Sigmoid colon (tissue), 7 donors: ENCODE data around the gene NOXRED1. TPM values are rescaled to one million over a fixed set of nuclear protein-coding genes. Genes with fewer than 3 reads are reported as not detected.

ENCODE experiments used
- DNase-seq: peaks from one replicate; pipeline ENCODE4 v3.0.0-alpha.2; 2019
- H3K27ac ChIP-seq, 4 donors: fragments of 200-600 bp; sonication (generic); one replicate each; pipeline ENCODE4 v1.5.1; 2016 to 2019; ENCODE audit warnings: mild to moderate bottlenecking in 1 of 4
- H3K27me3 ChIP-seq, 3 donors: fragments of 200-600 bp; sonication (generic); one replicate each; pipeline ENCODE4 v1.5.1; 2019; ENCODE audit warnings: mild to moderate bottlenecking in 1 of 3
- H3K36me3 ChIP-seq, 4 donors: fragments of 200-600 bp; sonication (generic); one replicate each; pipeline ENCODE4 v1.5.1; 2016 to 2019
- H3K4me1 ChIP-seq, 4 donors: fragments of 200-600 bp; sonication (generic); one replicate each; pipeline ENCODE4 v1.5.1; 2017 to 2019
- H3K4me3 ChIP-seq, 4 donors: fragments of 200-600 bp; sonication (generic); one replicate each; pipeline ENCODE4 v1.5.1; 2017 to 2019; ENCODE audit warnings: mild to moderate bottlenecking in 2 of 4, moderate library complexity in 1 of 4
- H3K9me3 ChIP-seq, 4 donors: fragments of 200-600 bp in 3 of 4; sonication (generic) in 3 of 4; one replicate each; pipeline versions ENCODE4 v1.5.1 to v1.6.1; 2013 to 2019
- EP300 ChIP-seq, 4 donors: sonication (generic); formaldehyde crosslinking; IDR thresholded peaks; one replicate each; pipeline ENCODE4 v1.6.1; 2017; ENCODE audit warnings: antibody characterized with exemption in 4 of 4
- POLR2A ChIP-seq, 2 donors: fragments of 450-650 bp; IDR thresholded peaks; one replicate each; pipeline ENCODE4 v1.6.1; 2016; ENCODE audit warnings: antibody characterized with exemption in 2 of 2, mild to moderate bottlenecking in 2 of 2, moderate library complexity in 2 of 2
- POLR2AphosphoS5 ChIP-seq, 4 donors: sonication (generic); formaldehyde crosslinking; IDR thresholded peaks; one replicate each; pipeline ENCODE4 v1.6.1; 2017; ENCODE audit warnings: antibody characterized with exemption in 4 of 4
- WGBS, 2 donors: extraction: QIAGEN DNeasy Blood & Tissue Kit; methylation state at CpG; one replicate each; pipeline ENCODE4 v1.1.7; 2013; 5-methylcytosine and 5-hydroxymethylcytosine counted together
- intact Hi-C: fragments of 100-400 bp; cut with DNase I; formaldehyde crosslinking; loops from one replicate; pipeline ENCODE4 v1.15.1; 2023
- polyA plus RNA-seq, 3 donors: library from polyadenylated mRNA; stranded (reverse); fragments of 200-250 nt; gene quantifications; one replicate each; pipeline ENCODE4 v1.2.3, GENCODE V29; 2013
- total RNA-seq, 4 donors: library from RNA; depleted of rRNA; stranded (reverse); fragments of >200 nt; gene quantifications; one replicate each; pipeline ENCODE4 v1.1.0, GENCODE V29; 2016
- TF ChIP-seq, protein P1 (sequence below), 4 experiments: fragments of 450-650 bp in 3 of 4; fragments of 200-600 bp in 1 of 4; IDR thresholded peaks; one replicate each; pipeline ENCODE4 v1.5.1; 2016 to 2019; ENCODE audit warnings: antibody characterized with exemption in 4 of 4, mild to moderate bottlenecking in 3 of 4, moderate library complexity in 2 of 4
- donor health status: healthy with polysubstance abuse.
- donor health status: Bipolar disorder and iron deficiency.
- donor health status: healthy.

Gene NOXRED1
- total and polyA plus RNA-seq, 7 donors = 0.19 to 4.7 (median 0.82) TPM; not detected in 4

DNA sequence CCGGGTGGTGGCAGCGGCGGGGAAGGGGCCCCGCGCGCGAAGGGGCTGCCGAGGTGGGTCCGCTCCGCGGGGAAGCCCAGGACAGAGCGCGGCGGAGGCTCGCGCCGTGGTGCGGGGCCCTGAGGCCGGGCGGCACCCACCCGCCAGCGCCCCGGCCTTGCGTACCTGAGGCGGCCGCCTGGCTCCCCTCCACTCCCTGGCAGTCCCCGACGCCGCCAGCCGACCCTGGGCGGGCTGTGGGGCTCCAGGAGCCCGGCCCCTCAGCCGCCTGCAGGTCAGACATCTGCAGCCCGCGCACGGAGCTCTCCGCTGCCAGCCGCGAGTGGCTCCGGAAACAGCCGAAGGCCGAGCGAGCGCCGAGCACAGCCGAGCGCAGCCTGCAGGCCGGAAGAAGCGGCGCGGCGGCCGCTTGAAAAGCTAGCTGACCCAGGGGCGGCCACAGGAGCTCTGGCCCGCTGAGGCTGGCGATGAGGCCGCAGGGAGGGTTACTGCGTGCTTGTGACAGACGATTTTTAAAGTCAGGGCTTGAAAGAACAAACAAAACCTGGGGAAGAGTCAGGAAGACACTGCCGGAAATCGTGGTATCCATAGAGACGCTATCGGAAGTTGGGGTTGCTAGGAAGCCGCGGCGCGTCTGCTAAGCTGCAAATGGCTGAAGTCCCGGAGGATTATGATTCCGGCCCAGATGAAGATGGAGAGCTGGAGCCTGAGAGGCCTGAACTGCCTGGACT, 46.4 kb downstream of the NOXRED1 start, which contains the start of the genes SAMD15 and TMED8:
Gene SAMD15, plus strand, starts transcription at position 609 of the 731 bp plus-strand sequence. Its CDS starts 40 bp downstream, at position 649.
Gene TMED8, minus strand, starts transcription at position 324 of the 731 bp plus-strand sequence. Its CDS starts 41 bp downstream, at position 283.
- H3K4me3 ChIP-seq = peak within 1 kb of the TSS; percentile 67 to 94 (median 80)
- peak; percentile 85 for DNase-seq
- TF ChIP-seq POLR2AphosphoS5 (IDR thresholded peaks at IDR 0.05) (peak in 3 of 4 donors; percentile 15 to 54 (median 52)), POLR2A (IDR thresholded peaks at IDR 0.05) (no peak), EP300 (IDR thresholded peaks at IDR 0.05) (peak in 1 of 4 donors; percentile 9)
- TF ChIP-seq, protein P1, sequence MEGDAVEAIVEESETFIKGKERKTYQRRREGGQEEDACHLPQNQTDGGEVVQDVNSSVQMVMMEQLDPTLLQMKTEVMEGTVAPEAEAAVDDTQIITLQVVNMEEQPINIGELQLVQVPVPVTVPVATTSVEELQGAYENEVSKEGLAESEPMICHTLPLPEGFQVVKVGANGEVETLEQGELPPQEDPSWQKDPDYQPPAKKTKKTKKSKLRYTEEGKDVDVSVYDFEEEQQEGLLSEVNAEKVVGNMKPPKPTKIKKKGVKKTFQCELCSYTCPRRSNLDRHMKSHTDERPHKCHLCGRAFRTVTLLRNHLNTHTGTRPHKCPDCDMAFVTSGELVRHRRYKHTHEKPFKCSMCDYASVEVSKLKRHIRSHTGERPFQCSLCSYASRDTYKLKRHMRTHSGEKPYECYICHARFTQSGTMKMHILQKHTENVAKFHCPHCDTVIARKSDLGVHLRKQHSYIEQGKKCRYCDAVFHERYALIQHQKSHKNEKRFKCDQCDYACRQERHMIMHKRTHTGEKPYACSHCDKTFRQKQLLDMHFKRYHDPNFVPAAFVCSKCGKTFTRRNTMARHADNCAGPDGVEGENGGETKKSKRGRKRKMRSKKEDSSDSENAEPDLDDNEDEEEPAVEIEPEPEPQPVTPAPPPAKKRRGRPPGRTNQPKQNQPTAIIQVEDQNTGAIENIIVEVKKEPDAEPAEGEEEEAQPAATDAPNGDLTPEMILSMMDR (IDR thresholded peaks at IDR 0.05) = peak in 3 of 4 experiments; percentile 15 to 32 (median 22)
- H3K27me3 ChIP-seq = no peaks in the 10 kb centered on the region
- H3K4me1 ChIP-seq = peaks cover 0 to 25% (median 17%) of the 10 kb centered on the region in 4 donors
- no peaks in the 10 kb centered on the region for H3K9me3 ChIP-seq
- intact Hi-C loops = loop anchor here (2.0 kb wide), 2 partner anchors 56 to 82 kb away; partner anchors contain the start of genes AHSA1, GSTZ1 and POMT2
- no peaks in the 10 kb centered on the region for H3K36me3 ChIP-seq
- H3K27ac ChIP-seq = peak within 1 kb of the TSS; percentile 75 to 89 (median 84)
- 0 to 1% methylated on average over 69 of the region's 69 CpGs for whole genome bisulfite sequencing, 2 donors

DNA sequence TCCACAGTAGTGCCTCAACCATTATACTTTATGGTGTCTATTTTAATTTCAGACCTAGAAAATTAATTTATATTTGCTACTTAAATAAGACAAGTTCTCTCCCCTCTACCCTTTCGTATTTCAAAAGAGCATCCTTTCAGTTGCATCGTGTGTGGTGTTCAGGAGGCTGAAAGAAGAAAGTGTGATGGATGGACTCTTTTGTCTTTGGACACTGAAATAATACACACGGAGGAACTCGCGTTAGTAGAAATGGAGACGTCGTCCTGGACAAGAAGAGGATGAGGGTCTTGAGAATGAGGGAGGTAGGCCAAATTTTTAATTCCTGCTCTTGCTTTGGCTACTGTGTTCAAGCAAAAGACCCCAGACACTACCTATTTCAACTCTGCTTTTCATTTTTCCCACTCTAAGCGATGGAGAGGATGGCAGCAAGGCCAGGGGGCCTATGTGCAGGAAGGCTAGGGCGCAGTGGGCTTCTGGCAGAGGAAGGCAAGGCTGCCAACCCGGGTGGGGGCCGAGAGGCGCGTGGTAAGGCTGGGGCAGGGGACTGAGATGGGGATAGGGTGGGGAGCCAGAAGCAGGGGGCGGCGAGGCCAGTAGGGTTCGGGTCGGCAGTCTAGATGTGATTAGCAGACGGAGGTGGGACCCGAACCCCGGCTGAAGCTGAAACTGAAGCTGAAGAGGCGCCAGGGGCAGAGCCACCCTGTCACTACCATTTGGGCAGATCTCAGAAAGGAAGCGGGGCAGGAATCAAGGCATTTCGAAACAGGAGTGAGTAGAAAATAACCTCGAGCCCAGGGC, 47.2 kb downstream of the NOXRED1 start:
- TF ChIP-seq EP300 (IDR thresholded peaks at IDR 0.05) = no peak
- TF ChIP-seq, protein P1 (IDR thresholded peaks at IDR 0.05) = no peak
- H3K27ac ChIP-seq = peak overlapping the region; percentile 75 to 89 (median 84)
- H3K36me3 ChIP-seq = no peaks in the 10 kb centered on the region
- no peak for DNase-seq
- peak overlapping the region; percentile 67 to 94 (median 80) for H3K4me3 ChIP-seq
- H3K27me3 ChIP-seq = no peaks in the 10 kb centered on the region
- intact Hi-C loops = loop anchor here (2.0 kb wide), 2 partner anchors 55 to 83 kb away; partner anchors contain the start of genes AHSA1, GSTZ1 and POMT2
- peaks cover 0 to 25% (median 17%) of the 10 kb centered on the region in 4 donors for H3K4me1 ChIP-seq
- WGBS, 2 donors = 16 to 17% methylated on average over 24 of the region's 24 CpGs
- no peaks in the 10 kb centered on the region for H3K9me3 ChIP-seq

DNA sequence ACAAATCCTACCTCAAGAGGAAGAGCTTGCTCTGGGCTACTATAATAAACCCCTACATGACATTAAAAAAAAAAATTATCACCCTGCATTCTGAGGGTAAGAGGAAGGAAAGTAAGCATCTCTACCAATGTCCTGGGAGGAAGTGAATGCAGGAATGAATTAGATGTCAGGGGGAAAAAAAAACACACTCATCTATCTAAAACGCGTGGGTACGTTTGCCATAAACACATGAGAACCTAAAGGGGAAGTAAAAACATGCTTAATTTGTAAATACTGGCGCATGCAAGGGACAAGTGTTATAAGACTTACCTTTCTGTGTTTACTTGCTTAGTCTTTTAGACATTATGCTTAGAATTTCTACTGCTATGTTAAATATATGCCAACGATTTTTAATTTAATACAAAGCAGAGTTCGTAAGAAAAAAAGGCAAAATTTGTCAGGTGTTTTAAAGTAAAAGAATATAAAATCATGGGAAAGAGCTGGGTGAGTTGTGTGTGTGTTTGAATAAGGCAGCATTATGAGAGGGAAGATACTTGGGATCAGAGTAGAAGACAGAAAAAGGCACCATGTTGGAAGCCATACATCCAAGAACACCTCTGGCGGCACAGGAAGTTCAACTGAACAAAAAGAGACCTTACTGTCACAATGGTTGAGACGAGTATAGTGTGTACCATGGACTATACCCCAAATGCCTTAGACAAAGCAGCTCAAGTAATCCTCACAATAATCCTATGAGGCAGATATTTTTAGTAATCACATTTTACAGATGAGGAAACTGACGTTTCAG, 48.0 kb downstream of the NOXRED1 start:
- Histone ChIP-seq H3K4me1 (peaks cover 0 to 25% (median 17%) of the 10 kb centered on the region in 4 donors), H3K27me3 (no peaks in the 10 kb centered on the region), H3K27ac (no peak overlapping the region), H3K4me3 (peak overlapping the region in 1 of 4 donors; percentile 92), H3K36me3 (no peaks in the 10 kb centered on the region), H3K9me3 (no peaks in the 10 kb centered on the region)
- intact Hi-C loops = no loop called here
- WGBS, 2 donors = 64 to 85% methylated on average over 9 of the region's 9 CpGs
- DNase-seq = no peak
- no peak for TF ChIP-seq EP300 (IDR thresholded peaks at IDR 0.05)
- TF ChIP-seq POLR2AphosphoS5 (IDR thresholded peaks at IDR 0.05) = no peak
- TF ChIP-seq POLR2A (IDR thresholded peaks at IDR 0.05) = no peak
- TF ChIP-seq, protein P1 (IDR thresholded peaks at IDR 0.05) = no peak

DNA sequence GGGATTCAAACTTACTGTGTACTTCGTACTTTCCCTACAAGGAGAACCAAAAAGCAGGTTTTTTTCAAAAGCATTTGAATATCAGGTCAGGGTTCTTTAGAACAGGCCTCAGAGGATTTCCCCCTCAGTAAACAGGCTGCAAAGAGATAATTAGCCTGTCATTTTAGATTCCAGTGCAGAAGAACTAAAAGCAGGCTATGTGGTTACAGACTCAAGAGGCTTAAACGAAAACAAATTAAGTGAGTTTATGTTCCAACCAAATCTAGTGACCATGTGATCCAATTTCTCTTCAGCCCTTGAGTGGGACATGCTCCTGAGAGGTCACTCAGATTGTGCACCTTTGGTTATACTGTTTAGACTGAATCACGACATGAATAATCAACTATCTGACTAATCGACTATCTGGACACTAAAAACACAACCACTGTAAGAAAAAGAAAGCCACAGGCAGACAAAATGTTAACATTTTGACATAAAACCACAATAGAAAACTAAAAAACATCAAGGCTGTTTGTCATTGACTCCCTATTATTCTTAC, 51.0 kb downstream of the NOXRED1 start:
- WGBS, 2 donors = 41 to 70% methylated on average over 4 of the region's 4 CpGs
- TF ChIP-seq, protein P1 (IDR thresholded peaks at IDR 0.05) = no peak
- TF ChIP-seq POLR2AphosphoS5 (IDR thresholded peaks at IDR 0.05) = no peak
- TF ChIP-seq POLR2A (IDR thresholded peaks at IDR 0.05) = no peak
- no peak for TF ChIP-seq EP300 (IDR thresholded peaks at IDR 0.05)
- no peaks in the 10 kb centered on the region for H3K27me3 ChIP-seq
- H3K4me3 ChIP-seq = no peak overlapping the region
- no peak for DNase-seq
- H3K36me3 ChIP-seq = no peaks in the 10 kb centered on the region
- no peaks in the 10 kb centered on the region for H3K9me3 ChIP-seq
- intact Hi-C loops = no loop called here
- H3K27ac ChIP-seq = no peak overlapping the region
- peaks cover 0 to 20% (median 13%) of the 10 kb centered on the region in 4 donors for H3K4me1 ChIP-seq
